ENCODE data around the gene TRAPPC2L. TPM values are rescaled to one million over a fixed set of nuclear protein-coding genes. Genes with fewer than 3 reads are reported as not detected.

TRAPPC2L gene
- total and polyA plus RNA-seq, 2 donors (not counting 1 experiment from before 2014, with no cell fraction given) = 33.5 to 65.1 TPM

GRCh38 chr16:88835383-88835782, 21.5 kb upstream of the TRAPPC2L start:
- no peak for ATAC-seq (ENCODE audit: low read depth)
- Histone ChIP-seq H3K36me3 (replicated peaks in 1 of 2; ENCODE audit: control extremely low read depth in 1 of 2, control insufficient read depth in 1 of 2, extremely low read depth in 1 of 2, insufficient read depth in 2 of 2, low read length in 1 of 2) (peaks cover 0 to 10% of the 10 kb centered on the region in 2 experiments), H3K79me2 (ENCODE audit: control insufficient read depth, insufficient read depth, low read length) (no peaks in the 10 kb centered on the region), H3K4me1 (ENCODE audit: control insufficient read depth in 2 of 2, insufficient read depth in 2 of 2, low read length in 2 of 2) (no peaks in the 10 kb centered on the region), H3K9me3 (ENCODE audit: control extremely low read depth in 1 of 3, control insufficient read depth in 2 of 3, insufficient read depth in 1 of 3, low read length in 2 of 3) (no peaks in the 10 kb centered on the region), H3K9ac (ENCODE audit: low read length) (no peak overlapping the region), H2AFZ (ENCODE audit: insufficient read depth, low read depth, low read length, poor library complexity, severe bottlenecking) (no peak overlapping the region), H3K27me3 (replicated peaks in 1 of 4; ENCODE audit: control extremely low read depth in 1 of 4, control insufficient read depth in 3 of 4, insufficient read depth in 4 of 4, low read length in 3 of 4) (no peaks in the 10 kb centered on the region), H4K20me1 (ENCODE audit: control insufficient read depth, insufficient read depth, low read length, poor library complexity, severe bottlenecking) (no peaks in the 10 kb centered on the region), H3K27ac (ENCODE audit: low read length in 2 of 2) (no peak overlapping the region), H3K4me2 (replicated peaks; ENCODE audit: low read depth, low read length, poor library complexity, severe bottlenecking) (no peak overlapping the region), H3K4me3 (ENCODE audit: control extremely low read depth in 1 of 5, extremely low read depth in 1 of 5, insufficient read depth in 1 of 5, low read depth in 2 of 5, low read length in 4 of 5) (no peak overlapping the region)
- ChIA-PET CTCF (no interaction called here), POLR2A (no interaction called here)
- Mint-ChIP-seq H3K9me3 (ENCODE audit: insufficient read depth) (no peaks in the 10 kb centered on the region), H3K27ac (no peak overlapping the region), H3K4me3 (no peak overlapping the region), H3K27me3 (no peaks in the 10 kb centered on the region), H3K4me1 (peaks cover 2% of the 10 kb centered on the region)
- intact Hi-C loops (cut with micrococcal nuclease) = no loop called here
- TF ChIP-seq CTCF (IDR thresholded peaks at IDR 0.05) = no peak
- TF ChIP-seq EZH2 (IDR thresholded peaks at IDR 0.05; ENCODE audit: borderline replicate concordance, insufficient read depth, low read depth, low read length, poor library complexity, severe bottlenecking) = no peak
- 92% methylated on average over 11 of the region's 11 CpGs for WGBS (ENCODE audit: insufficient coverage)
- no peak for DNase-seq

GRCh38 chr16:88835818-88836217, 21.1 kb upstream of the TRAPPC2L start:
- TF ChIP-seq EZH2 (IDR thresholded peaks at IDR 0.05; ENCODE audit: borderline replicate concordance, insufficient read depth, low read depth, low read length, poor library complexity, severe bottlenecking) (no peak), CTCF (IDR thresholded peaks at IDR 0.05) (no peak)
- DNase-seq (no peak), ATAC-seq (ENCODE audit: low read depth) (no peak)
- Histone ChIP-seq H3K4me2 (replicated peaks; ENCODE audit: low read depth, low read length, poor library complexity, severe bottlenecking) (no peak overlapping the region), H3K4me3 (ENCODE audit: control extremely low read depth in 1 of 5, extremely low read depth in 1 of 5, insufficient read depth in 1 of 5, low read depth in 2 of 5, low read length in 4 of 5) (no peak overlapping the region), H3K36me3 (replicated peaks in 1 of 2; ENCODE audit: control extremely low read depth in 1 of 2, control insufficient read depth in 1 of 2, extremely low read depth in 1 of 2, insufficient read depth in 2 of 2, low read length in 1 of 2) (peaks cover 0 to 11% of the 10 kb centered on the region in 2 experiments), H3K79me2 (ENCODE audit: control insufficient read depth, insufficient read depth, low read length) (no peaks in the 10 kb centered on the region), H3K9me3 (ENCODE audit: control extremely low read depth in 1 of 3, control insufficient read depth in 2 of 3, insufficient read depth in 1 of 3, low read length in 2 of 3) (no peaks in the 10 kb centered on the region), H2AFZ (ENCODE audit: insufficient read depth, low read depth, low read length, poor library complexity, severe bottlenecking) (no peak overlapping the region), H3K9ac (ENCODE audit: low read length) (no peak overlapping the region), H3K27ac (ENCODE audit: low read length in 2 of 2) (no peak overlapping the region), H3K27me3 (replicated peaks in 1 of 4; ENCODE audit: control extremely low read depth in 1 of 4, control insufficient read depth in 3 of 4, insufficient read depth in 4 of 4, low read length in 3 of 4) (no peaks in the 10 kb centered on the region), H4K20me1 (ENCODE audit: control insufficient read depth, insufficient read depth, low read length, poor library complexity, severe bottlenecking) (no peaks in the 10 kb centered on the region), H3K4me1 (ENCODE audit: control insufficient read depth in 2 of 2, insufficient read depth in 2 of 2, low read length in 2 of 2) (no peaks in the 10 kb centered on the region)
- intact Hi-C loops (cut with micrococcal nuclease) = no loop called here
- Mint-ChIP-seq H3K27me3 (no peaks in the 10 kb centered on the region), H3K9me3 (ENCODE audit: insufficient read depth) (no peaks in the 10 kb centered on the region), H3K27ac (no peak overlapping the region), H3K4me3 (no peak overlapping the region), H3K4me1 (peaks cover 2% of the 10 kb centered on the region)
- WGBS (ENCODE audit: insufficient coverage) = 61% methylated on average over 20 of the region's 33 CpGs
- ChIA-PET POLR2A (interaction anchor here (0.7 kb wide), 1 partner anchor 345 kb away, joined by 4 read pairs; no protein-coding TSS in a partner anchor), CTCF (no interaction called here)
